Ovary (tissue), 9 donors: ENCODE measurements around the gene HIRIP3. TPM values are rescaled to one million over a fixed set of nuclear protein-coding genes. Genes with fewer than 3 reads are reported as not detected.

ENCODE experiments used
- DNase-seq, 5 donors: peaks; one replicate each; pipeline ENCODE4 v3.0.0-alpha.2; 2019 to 2020
- H3K27ac ChIP-seq, 2 donors: fragments of 200-600 bp; one replicate each; pipeline versions ENCODE4 v1.5.1 to v1.8.0; 2019 to 2022
- H3K27me3 ChIP-seq: fragments of 200-600 bp; one replicate; pipeline ENCODE4 v1.8.0; 2022
- H3K36me3 ChIP-seq: fragments of 200-600 bp; sonication (generic); one replicate; pipeline ENCODE4 v1.5.1; 2019
- H3K4me1 ChIP-seq: one replicate; pipeline ENCODE4 v1.8.1; 2013; ENCODE audit warnings: mild to moderate bottlenecking, moderate library complexity; ENCODE audit not compliant: insufficient read depth
- H3K4me3 ChIP-seq: fragments of 200-600 bp; sonication (generic); one replicate; pipeline ENCODE4 v1.5.1; 2017
- H3K9me3 ChIP-seq, 2 donors: fragments of 200-600 bp in 1 of 2; sonication (generic) in 1 of 2; one replicate each; pipeline versions ENCODE4 v1.5.1 to v1.8.1; 2013 to 2019; ENCODE audit warnings: mild to moderate bottlenecking in 1 of 2, moderate library complexity in 1 of 2
- CTCF ChIP-seq, 3 donors: fragments of 450-650 bp in 2 of 3; fragments of 200-600 bp in 1 of 3; IDR thresholded peaks; one replicate each; pipeline versions ENCODE4 v1.5.1 to v1.8.0; 2016 to 2022; ENCODE audit warnings: antibody characterized with exemption in 3 of 3, mild to moderate bottlenecking in 1 of 3
- EP300 ChIP-seq: sonication (generic); formaldehyde crosslinking; IDR thresholded peaks from one replicate; pipeline ENCODE4 v1.6.1; 2017; ENCODE audit warnings: antibody characterized with exemption
- POLR2A ChIP-seq: fragments of 450-650 bp; IDR thresholded peaks from one replicate; pipeline ENCODE4 v1.6.1; 2017; ENCODE audit warnings: antibody characterized with exemption, mild to moderate bottlenecking, moderate library complexity
- WGBS, 3 donors: extraction: QIAGEN DNeasy Blood & Tissue Kit in 1 of 3; methylation state at CpG; one replicate each; pipeline versions ENCODE4 v1.1.5 to v1.1.7; 2013 to 2017; 5-methylcytosine and 5-hydroxymethylcytosine counted together
- intact Hi-C, 4 donors: fragments of 100-400 bp; cut with DNase I; formaldehyde crosslinking; loops; one replicate each; pipeline versions ENCODE4 v1.11.0 to v1.15.1; 2022 to 2023
- polyA plus RNA-seq, 2 donors: library from polyadenylated mRNA; stranded (reverse); fragments of 200-250 nt in 1 of 2; fragments of 350-450 nt in 1 of 2; fragmentation: Illumina TruSeq in 1 of 2; extraction: RNeasy Lipid Tissue Mini Kit (QIAGEN cat#74804) in 1 of 2; gene quantifications; one replicate each; pipeline ENCODE4 v1.2.3, GENCODE V29; 2013 to 2014
- total RNA-seq, 7 donors: library from RNA; depleted of rRNA in 2 of 7; stranded (reverse); fragments of >200 nt in 2 of 7; fragmentation: NEBNext Ultra II Directional in 3 of 7; extraction: Animal tissue kit (Norgen Biotek cat#: 25700) in 3 of 7; gene quantifications; one replicate each; pipeline versions ENCODE4 v1.1.0 to v1.2.4, GENCODE V29; 2016 to 2023
- donor health status: DM: no; HTN: no; CAD: no; lungs with moderate emphysema.
- donor health status: DM: no; HTN: no; CAD: no.
- donor health status: Bipolar disorder and iron deficiency.
- donor health status: DM: yes; HTN: yes; CAD: no.
- donor health status: DM: no; HTN: no; CAD: no.
- donor health status: DM: yes; HTN: yes; CAD: no.

Gene HIRIP3
- total and polyA plus RNA-seq, 9 donors: 11.8 to 22.7 (median 17.1) TPM

- no peak for TF ChIP-seq POLR2A
- TF ChIP-seq EP300: no peak
- TF ChIP-seq CTCF (IDR thresholded peaks at IDR 0.05): no peak
- no peaks in the 10 kb centered on the region for H3K27me3 ChIP-seq
- no peak for DNase-seq
- peak overlapping the region in 1 of 2 donors; percentile 82 for H3K27ac ChIP-seq
- intact Hi-C loops: no loop called here
- H3K36me3 ChIP-seq: no peaks in the 10 kb centered on the region
- no peak overlapping the region for H3K4me3 ChIP-seq
- H3K9me3 ChIP-seq: no peaks in the 10 kb centered on the region
- WGBS, 3 donors: 61 to 70% (median 65%) methylated on average over 6 of the region's 6 CpGs
- peaks cover 13% of the 10 kb centered on the region for H3K4me1 ChIP-seq
Measured at GRCh38 chr16:29972992-29973383, 22.4 kb downstream of the HIRIP3 start.

GRCh38 chr16:29972500-29972899 lies 22.9 kb downstream of the HIRIP3 start:
- no peaks in the 10 kb centered on the region for H3K27me3 ChIP-seq
- H3K27ac ChIP-seq: no peak overlapping the region
- H3K36me3 ChIP-seq: no peaks in the 10 kb centered on the region
- 92 to 100% (median 100%) methylated on average over 1 of the region's 1 CpG for WGBS, 3 donors
- intact Hi-C loops: no loop called here
- peaks cover 13% of the 10 kb centered on the region for H3K4me1 ChIP-seq
- TF ChIP-seq CTCF (IDR thresholded peaks at IDR 0.05) (no peak), EP300 (no peak), POLR2A (no peak)
- H3K9me3 ChIP-seq: no peaks in the 10 kb centered on the region
- no peak for DNase-seq
- no peak overlapping the region for H3K4me3 ChIP-seq

- no peak for TF ChIP-seq POLR2A
- no peaks in the 10 kb centered on the region for H3K27me3 ChIP-seq
- WGBS, 3 donors: 84 to 90% (median 90%) methylated on average over 8 of the region's 8 CpGs
- H3K9me3 ChIP-seq: no peaks in the 10 kb centered on the region
- H3K4me1 ChIP-seq: peaks cover 8% of the 10 kb centered on the region
- no peak overlapping the region for H3K4me3 ChIP-seq
- H3K36me3 ChIP-seq: no peaks in the 10 kb centered on the region
- no peak overlapping the region for H3K27ac ChIP-seq
- peak in 1 of 5 donors; percentile 29 for DNase-seq
- intact Hi-C loops: no loop called here
Measured at GRCh38 chr16:29971304-29971703, 24.1 kb downstream of the HIRIP3 start.

GRCh38 chr16:29968205-29968604 lies 27.2 kb downstream of the HIRIP3 start:
- no peaks in the 10 kb centered on the region for H3K9me3 ChIP-seq
- intact Hi-C loops: loop anchor here in 1 of 4 donors (5.0 kb wide), 1 partner anchor 44 kb away; the partner anchor contains the start of gene DOC2A
- H3K36me3 ChIP-seq: no peaks in the 10 kb centered on the region
- DNase-seq: no peak
- H3K27ac ChIP-seq: no peak overlapping the region
- 87 to 91% (median 90%) methylated on average over 4 of the region's 4 CpGs for WGBS, 3 donors
- TF ChIP-seq CTCF (IDR thresholded peaks at IDR 0.05): no peak
- no peak for TF ChIP-seq POLR2A
- TF ChIP-seq EP300: no peak
- H3K27me3 ChIP-seq: no peaks in the 10 kb centered on the region
- H3K4me1 ChIP-seq: peaks cover 1% of the 10 kb centered on the region
- H3K4me3 ChIP-seq: no peak overlapping the region

GRCh38 chr16:29963021-29963743 lies 32.2 kb downstream of the HIRIP3 start:
- intact Hi-C loops: no loop called here
- H3K4me1 ChIP-seq: peaks cover 4% of the 10 kb centered on the region
- DNase-seq: peak in 2 of 5 donors; percentile 36 to 49
- no peaks in the 10 kb centered on the region for H3K27me3 ChIP-seq
- H3K9me3 ChIP-seq: no peaks in the 10 kb centered on the region
- peak overlapping the region in 1 of 2 donors; percentile 84 for H3K27ac ChIP-seq
- H3K36me3 ChIP-seq: no peaks in the 10 kb centered on the region
- no peak for TF ChIP-seq EP300
- no peak for TF ChIP-seq POLR2A
- no peak for TF ChIP-seq CTCF (IDR thresholded peaks at IDR 0.05)
- WGBS, 3 donors: 72 to 84% (median 80%) methylated on average over 14 of the region's 14 CpGs
- H3K4me3 ChIP-seq: peak overlapping the region; percentile 68
